ENCODE results near the gene FCMR.

DNA sequence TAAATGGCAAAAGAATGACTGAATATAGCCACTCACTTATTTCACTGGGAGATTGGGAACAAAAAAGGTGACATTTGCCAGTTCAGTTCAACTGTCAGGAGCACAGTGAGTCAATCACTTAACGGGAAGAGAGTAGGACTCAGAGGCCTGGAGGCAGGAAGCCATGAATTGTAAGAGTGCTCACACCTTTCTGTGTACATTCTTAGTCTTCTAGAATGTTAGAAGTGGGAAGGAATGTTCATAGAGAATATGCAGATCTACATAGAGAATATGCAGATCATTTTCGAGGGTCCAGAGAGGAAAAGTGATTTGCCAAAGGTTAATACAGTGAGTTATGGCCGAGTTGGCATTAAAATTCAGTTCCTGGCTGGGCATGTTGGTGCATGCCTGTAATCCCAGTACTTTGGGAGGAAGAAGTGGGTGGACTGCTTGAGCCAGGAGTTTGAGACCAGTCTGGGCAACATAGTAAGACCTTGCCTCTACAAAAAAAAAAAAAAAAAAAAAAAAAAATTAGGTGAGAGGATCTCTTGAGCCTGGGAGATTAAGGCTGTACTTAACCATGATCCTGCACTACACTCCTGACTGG is 48.0 kb downstream of the FCMR start:
- TF ChIP-seq HNF4A (conservative IDR thresholded peaks at IDR 0.05) = no peak
- TF ChIP-seq YY1 (IDR thresholded peaks at IDR 0.05) = no peak
- no peak for TF ChIP-seq CTCF (IDR thresholded peaks at IDR 0.05; ENCODE audit: low read depth, low read length, missing input control)
- TF ChIP-seq RAD21 (IDR thresholded peaks at IDR 0.05) = no peak
- TF ChIP-seq JUND (IDR thresholded peaks at IDR 0.05) = no peak
- no peak for TF ChIP-seq FOXA1 (IDR thresholded peaks at IDR 0.05)

Measured in liver (tissue), 3 donors.